Measurements from ENCODE around the gene EML5.

GRCh38 chr14:88667555-88668273 lies 125.0 kb downstream of the EML5 start:
- TF ChIP-seq TCF7L2 (IDR thresholded peaks at IDR 0.05; ENCODE audit: borderline replicate concordance, low read depth, low read length) (no peak), EGR2 (tag by site-specific recombination; IDR thresholded peaks at IDR 0.05; ENCODE audit: low read depth) (no peak), ZNF157 (tag by site-specific recombination; IDR thresholded peaks at IDR 0.05) (no peak), ZNF140 (tag by site-specific recombination; IDR thresholded peaks at IDR 0.05) (no peak), MEIS1 (CRISPR knock-in tag; IDR thresholded peaks at IDR 0.05; ENCODE audit: borderline replicate concordance) (no peak), RBAK (tag by site-specific recombination; IDR thresholded peaks at IDR 0.05) (no peak), ZNF112 (tag by site-specific recombination; IDR thresholded peaks at IDR 0.05) (no peak), ZSCAN18 (tag by site-specific recombination; IDR thresholded peaks at IDR 0.05) (no peak)
- TF ChIP-seq, protein P1, sequence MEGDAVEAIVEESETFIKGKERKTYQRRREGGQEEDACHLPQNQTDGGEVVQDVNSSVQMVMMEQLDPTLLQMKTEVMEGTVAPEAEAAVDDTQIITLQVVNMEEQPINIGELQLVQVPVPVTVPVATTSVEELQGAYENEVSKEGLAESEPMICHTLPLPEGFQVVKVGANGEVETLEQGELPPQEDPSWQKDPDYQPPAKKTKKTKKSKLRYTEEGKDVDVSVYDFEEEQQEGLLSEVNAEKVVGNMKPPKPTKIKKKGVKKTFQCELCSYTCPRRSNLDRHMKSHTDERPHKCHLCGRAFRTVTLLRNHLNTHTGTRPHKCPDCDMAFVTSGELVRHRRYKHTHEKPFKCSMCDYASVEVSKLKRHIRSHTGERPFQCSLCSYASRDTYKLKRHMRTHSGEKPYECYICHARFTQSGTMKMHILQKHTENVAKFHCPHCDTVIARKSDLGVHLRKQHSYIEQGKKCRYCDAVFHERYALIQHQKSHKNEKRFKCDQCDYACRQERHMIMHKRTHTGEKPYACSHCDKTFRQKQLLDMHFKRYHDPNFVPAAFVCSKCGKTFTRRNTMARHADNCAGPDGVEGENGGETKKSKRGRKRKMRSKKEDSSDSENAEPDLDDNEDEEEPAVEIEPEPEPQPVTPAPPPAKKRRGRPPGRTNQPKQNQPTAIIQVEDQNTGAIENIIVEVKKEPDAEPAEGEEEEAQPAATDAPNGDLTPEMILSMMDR (tag by site-specific recombination; IDR thresholded peaks at IDR 0.05): 0 out of 2 replicates have a peak, but pooled peaks have one; percentile 40
- TF ChIP-seq, protein P2, sequence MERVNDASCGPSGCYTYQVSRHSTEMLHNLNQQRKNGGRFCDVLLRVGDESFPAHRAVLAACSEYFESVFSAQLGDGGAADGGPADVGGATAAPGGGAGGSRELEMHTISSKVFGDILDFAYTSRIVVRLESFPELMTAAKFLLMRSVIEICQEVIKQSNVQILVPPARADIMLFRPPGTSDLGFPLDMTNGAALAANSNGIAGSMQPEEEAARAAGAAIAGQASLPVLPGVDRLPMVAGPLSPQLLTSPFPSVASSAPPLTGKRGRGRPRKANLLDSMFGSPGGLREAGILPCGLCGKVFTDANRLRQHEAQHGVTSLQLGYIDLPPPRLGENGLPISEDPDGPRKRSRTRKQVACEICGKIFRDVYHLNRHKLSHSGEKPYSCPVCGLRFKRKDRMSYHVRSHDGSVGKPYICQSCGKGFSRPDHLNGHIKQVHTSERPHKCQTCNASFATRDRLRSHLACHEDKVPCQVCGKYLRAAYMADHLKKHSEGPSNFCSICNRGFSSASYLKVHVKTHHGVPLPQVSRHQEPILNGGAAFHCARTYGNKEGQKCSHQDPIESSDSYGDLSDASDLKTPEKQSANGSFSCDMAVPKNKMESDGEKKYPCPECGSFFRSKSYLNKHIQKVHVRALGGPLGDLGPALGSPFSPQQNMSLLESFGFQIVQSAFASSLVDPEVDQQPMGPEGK (tag by site-specific recombination; IDR thresholded peaks at IDR 0.05): no peak
- TF ChIP-seq, protein P3, sequence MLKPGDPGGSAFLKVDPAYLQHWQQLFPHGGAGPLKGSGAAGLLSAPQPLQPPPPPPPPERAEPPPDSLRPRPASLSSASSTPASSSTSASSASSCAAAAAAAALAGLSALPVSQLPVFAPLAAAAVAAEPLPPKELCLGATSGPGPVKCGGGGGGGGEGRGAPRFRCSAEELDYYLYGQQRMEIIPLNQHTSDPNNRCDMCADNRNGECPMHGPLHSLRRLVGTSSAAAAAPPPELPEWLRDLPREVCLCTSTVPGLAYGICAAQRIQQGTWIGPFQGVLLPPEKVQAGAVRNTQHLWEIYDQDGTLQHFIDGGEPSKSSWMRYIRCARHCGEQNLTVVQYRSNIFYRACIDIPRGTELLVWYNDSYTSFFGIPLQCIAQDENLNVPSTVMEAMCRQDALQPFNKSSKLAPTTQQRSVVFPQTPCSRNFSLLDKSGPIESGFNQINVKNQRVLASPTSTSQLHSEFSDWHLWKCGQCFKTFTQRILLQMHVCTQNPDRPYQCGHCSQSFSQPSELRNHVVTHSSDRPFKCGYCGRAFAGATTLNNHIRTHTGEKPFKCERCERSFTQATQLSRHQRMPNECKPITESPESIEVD (tag by site-specific recombination; IDR thresholded peaks at IDR 0.05): no peak
- TF ChIP-seq, protein P4, sequence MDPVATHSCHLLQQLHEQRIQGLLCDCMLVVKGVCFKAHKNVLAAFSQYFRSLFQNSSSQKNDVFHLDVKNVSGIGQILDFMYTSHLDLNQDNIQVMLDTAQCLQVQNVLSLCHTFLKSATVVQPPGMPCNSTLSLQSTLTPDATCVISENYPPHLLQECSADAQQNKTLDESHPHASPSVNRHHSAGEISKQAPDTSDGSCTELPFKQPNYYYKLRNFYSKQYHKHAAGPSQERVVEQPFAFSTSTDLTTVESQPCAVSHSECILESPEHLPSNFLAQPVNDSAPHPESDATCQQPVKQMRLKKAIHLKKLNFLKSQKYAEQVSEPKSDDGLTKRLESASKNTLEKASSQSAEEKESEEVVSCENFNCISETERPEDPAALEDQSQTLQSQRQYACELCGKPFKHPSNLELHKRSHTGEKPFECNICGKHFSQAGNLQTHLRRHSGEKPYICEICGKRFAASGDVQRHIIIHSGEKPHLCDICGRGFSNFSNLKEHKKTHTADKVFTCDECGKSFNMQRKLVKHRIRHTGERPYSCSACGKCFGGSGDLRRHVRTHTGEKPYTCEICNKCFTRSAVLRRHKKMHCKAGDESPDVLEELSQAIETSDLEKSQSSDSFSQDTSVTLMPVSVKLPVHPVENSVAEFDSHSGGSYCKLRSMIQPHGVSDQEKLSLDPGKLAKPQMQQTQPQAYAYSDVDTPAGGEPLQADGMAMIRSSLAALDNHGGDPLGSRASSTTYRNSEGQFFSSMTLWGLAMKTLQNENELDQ (tag by site-specific recombination; IDR thresholded peaks at IDR 0.05; ENCODE audit: low read depth): no peak

Data from HEK293 (cell line).